ENCODE measurements around the gene GLRX3.
"Not testable (repeated sequence)": the region's sequence is repeated elsewhere in the genome, so short reads cannot be mapped to it uniquely, and the experiment has no call there.

Gene GLRX3

GRCh38 chr10:130112821-130113220 is 23.4 kb upstream of the GLRX3 start:
- Histone ChIP-seq H3K4me3 (ENCODE audit: low read depth, low read length) (no peak overlapping the region), H3K27ac (ENCODE audit: low read depth, low read length) (no peak overlapping the region), H3K27me3 (ENCODE audit: insufficient read depth, low read length) (no peaks in the 10 kb centered on the region), H3K79me2 (ENCODE audit: control insufficient read depth, insufficient read depth, low read length, unreplicated experiment) (peaks cover 15% of the 10 kb centered on the region), H2AFZ (ENCODE audit: low read length, unreplicated experiment) (no peak overlapping the region), H3K36me3 (ENCODE audit: insufficient read depth, low read length) (no peaks in the 10 kb centered on the region), H3K4me1 (ENCODE audit: control insufficient read depth, insufficient read depth, low read length, unreplicated experiment) (peaks cover 9% of the 10 kb centered on the region)

- not testable (repeated sequence) for H3K27me3 ChIP-seq (ENCODE audit: insufficient read depth, low read length); H3K4me3 ChIP-seq (ENCODE audit: low read depth, low read length); H3K79me2 ChIP-seq (ENCODE audit: control insufficient read depth, insufficient read depth, low read length, unreplicated experiment); H3K36me3 ChIP-seq (ENCODE audit: insufficient read depth, low read length); H2AFZ ChIP-seq (ENCODE audit: low read length, unreplicated experiment); H3K4me1 ChIP-seq (ENCODE audit: control insufficient read depth, insufficient read depth, low read length, unreplicated experiment); H3K27ac ChIP-seq (ENCODE audit: low read depth, low read length)
Measured at GRCh38 chr10:130116942-130117341, 19.2 kb upstream of the GLRX3 start.

DNA sequence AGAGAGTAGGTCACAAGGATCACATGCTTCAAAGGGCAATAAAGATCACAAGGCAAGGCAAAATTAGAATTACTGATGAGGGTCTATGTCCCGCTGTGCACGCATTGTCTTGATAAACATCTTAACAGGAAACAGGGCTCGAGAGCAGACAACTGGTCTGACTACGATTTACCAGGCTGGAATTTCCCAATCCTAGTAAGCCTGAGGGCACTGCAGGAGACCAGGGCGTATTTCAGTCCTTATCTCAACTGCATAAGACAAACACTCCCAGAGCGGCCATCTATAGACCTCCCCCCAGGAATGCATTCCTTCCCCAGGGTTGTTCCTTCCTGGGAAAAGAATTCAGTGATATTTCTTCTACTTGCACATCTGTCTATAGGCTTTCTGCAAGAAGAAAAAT is 18.7 kb upstream of the GLRX3 start:
- H3K27me3 ChIP-seq (ENCODE audit: insufficient read depth, low read length); H2AFZ ChIP-seq (ENCODE audit: low read length, unreplicated experiment); H3K4me1 ChIP-seq (ENCODE audit: control insufficient read depth, insufficient read depth, low read length, unreplicated experiment); H3K4me3 ChIP-seq (ENCODE audit: low read depth, low read length); H3K27ac ChIP-seq (ENCODE audit: low read depth, low read length); H3K36me3 ChIP-seq (ENCODE audit: insufficient read depth, low read length); H3K79me2 ChIP-seq (ENCODE audit: control insufficient read depth, insufficient read depth, low read length, unreplicated experiment): not testable (repeated sequence)

- Histone ChIP-seq H3K4me3 (ENCODE audit: low read depth, low read length) (no peak overlapping the region), H3K27ac (ENCODE audit: low read depth, low read length) (no peak overlapping the region), H3K4me1 (ENCODE audit: control insufficient read depth, insufficient read depth, low read length, unreplicated experiment) (no peaks in the 10 kb centered on the region), H3K36me3 (ENCODE audit: insufficient read depth, low read length) (no peaks in the 10 kb centered on the region), H2AFZ (ENCODE audit: low read length, unreplicated experiment) (no peak overlapping the region), H3K27me3 (ENCODE audit: insufficient read depth, low read length) (no peaks in the 10 kb centered on the region), H3K79me2 (ENCODE audit: control insufficient read depth, insufficient read depth, low read length, unreplicated experiment) (no peaks in the 10 kb centered on the region)
Measured at GRCh38 chr10:130121486-130122079, 14.6 kb upstream of the GLRX3 start.

DNA sequence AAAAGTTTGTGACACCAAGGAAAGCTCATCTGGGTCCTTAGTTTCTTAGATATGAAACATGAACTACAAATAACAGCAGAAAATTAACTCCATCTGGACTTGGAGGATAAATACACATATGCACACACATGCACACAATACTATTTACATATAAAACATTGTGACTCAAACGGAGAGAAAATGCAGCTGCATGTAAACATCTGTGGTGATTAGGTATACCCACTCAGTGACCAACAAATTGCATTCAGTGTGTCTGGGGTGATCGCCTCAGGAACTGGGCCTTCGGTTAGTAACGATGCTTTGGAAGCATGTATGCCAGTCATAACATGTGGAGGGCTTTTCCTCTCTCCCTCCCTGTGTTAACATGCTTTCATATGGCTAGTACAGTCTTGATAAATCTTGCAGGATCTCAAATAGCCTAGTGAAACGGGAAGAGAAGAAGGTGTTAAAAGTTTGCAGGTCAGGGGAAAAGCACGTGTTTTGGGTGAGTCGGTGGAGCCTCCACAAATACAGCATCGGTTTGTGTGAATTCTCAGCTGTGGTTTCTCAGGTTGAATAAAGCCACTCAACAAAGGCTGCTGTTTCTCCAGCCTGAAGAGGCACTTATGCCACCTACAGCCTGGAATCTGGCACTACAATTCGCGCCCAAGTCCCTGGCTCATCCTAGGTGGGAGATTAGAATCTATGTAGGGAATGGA is 8.7 kb upstream of the GLRX3 start:
- no peak overlapping the region for H3K4me3 ChIP-seq (ENCODE audit: low read depth, low read length)
- no peaks in the 10 kb centered on the region for H3K27me3 ChIP-seq (ENCODE audit: insufficient read depth, low read length)
- no peak overlapping the region for H3K27ac ChIP-seq (ENCODE audit: low read depth, low read length)
- H2AFZ ChIP-seq (ENCODE audit: low read length, unreplicated experiment), result peak overlapping the region; percentile 6
- H3K36me3 ChIP-seq (ENCODE audit: insufficient read depth, low read length), result no peaks in the 10 kb centered on the region
- no peaks in the 10 kb centered on the region for H3K79me2 ChIP-seq (ENCODE audit: control insufficient read depth, insufficient read depth, low read length, unreplicated experiment)
- H3K4me1 ChIP-seq (ENCODE audit: control insufficient read depth, insufficient read depth, low read length, unreplicated experiment), result peaks cover 14% of the 10 kb centered on the region

GRCh38 chr10:130128062-130128781 is 8.0 kb upstream of the GLRX3 start:
- Histone ChIP-seq H3K36me3 (ENCODE audit: insufficient read depth, low read length) (no peaks in the 10 kb centered on the region), H3K4me3 (ENCODE audit: low read depth, low read length) (no peak overlapping the region), H3K27ac (ENCODE audit: low read depth, low read length) (no peak overlapping the region), H3K27me3 (ENCODE audit: insufficient read depth, low read length) (no peaks in the 10 kb centered on the region), H3K79me2 (ENCODE audit: control insufficient read depth, insufficient read depth, low read length, unreplicated experiment) (no peaks in the 10 kb centered on the region), H2AFZ (ENCODE audit: low read length, unreplicated experiment) (peak overlapping the region; percentile 12), H3K4me1 (ENCODE audit: control insufficient read depth, insufficient read depth, low read length, unreplicated experiment) (peaks cover 14% of the 10 kb centered on the region)

DNA sequence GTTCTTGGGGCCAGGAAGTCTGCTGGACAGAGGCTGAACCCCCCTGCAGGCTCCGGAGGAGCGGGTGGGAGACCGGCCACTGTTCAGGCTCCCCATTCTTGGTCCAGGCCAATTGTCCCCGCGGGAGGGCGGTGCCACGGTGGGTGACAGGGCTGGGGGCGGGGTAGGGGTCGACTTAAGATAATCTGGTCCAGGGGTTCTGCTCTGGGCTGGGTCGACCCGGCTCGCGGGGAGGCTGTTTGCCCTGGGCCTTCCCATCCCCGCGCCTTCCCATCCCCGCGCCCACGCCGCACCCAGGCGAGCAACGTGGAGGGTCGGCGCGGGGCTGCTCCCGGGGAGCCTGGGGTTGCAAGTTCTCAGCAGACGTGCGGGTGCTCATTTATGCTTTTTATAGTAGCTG is 7.3 kb upstream of the GLRX3 start:
- H3K79me2 ChIP-seq (ENCODE audit: control insufficient read depth, insufficient read depth, low read length, unreplicated experiment), result no peaks in the 10 kb centered on the region
- H3K27me3 ChIP-seq (ENCODE audit: insufficient read depth, low read length), result no peaks in the 10 kb centered on the region
- no peak overlapping the region for H3K27ac ChIP-seq (ENCODE audit: low read depth, low read length)
- H3K4me1 ChIP-seq (ENCODE audit: control insufficient read depth, insufficient read depth, low read length, unreplicated experiment), result peaks cover 14% of the 10 kb centered on the region
- H3K36me3 ChIP-seq (ENCODE audit: insufficient read depth, low read length), result no peaks in the 10 kb centered on the region
- no peak overlapping the region for H3K4me3 ChIP-seq (ENCODE audit: low read depth, low read length)
- no peak overlapping the region for H2AFZ ChIP-seq (ENCODE audit: low read length, unreplicated experiment)

- Histone ChIP-seq H3K79me2 (ENCODE audit: control insufficient read depth, insufficient read depth, low read length, unreplicated experiment) (peaks cover 44% of the 10 kb centered on the region), H3K27ac (ENCODE audit: low read depth, low read length) (peak overlapping the region; percentile 77), H2AFZ (ENCODE audit: low read length, unreplicated experiment) (no peak overlapping the region), H3K4me3 (ENCODE audit: low read depth, low read length) (peak overlapping the region; percentile 88), H3K27me3 (ENCODE audit: insufficient read depth, low read length) (no peaks in the 10 kb centered on the region), H3K4me1 (ENCODE audit: control insufficient read depth, insufficient read depth, low read length, unreplicated experiment) (peaks cover 33% of the 10 kb centered on the region), H3K36me3 (ENCODE audit: insufficient read depth, low read length) (peaks cover 7% of the 10 kb centered on the region; the same call in 1 of the 2 replicates)
Measured at GRCh38 chr10:130135676-130136225, 440 bp upstream of the GLRX3 start.

DNA sequence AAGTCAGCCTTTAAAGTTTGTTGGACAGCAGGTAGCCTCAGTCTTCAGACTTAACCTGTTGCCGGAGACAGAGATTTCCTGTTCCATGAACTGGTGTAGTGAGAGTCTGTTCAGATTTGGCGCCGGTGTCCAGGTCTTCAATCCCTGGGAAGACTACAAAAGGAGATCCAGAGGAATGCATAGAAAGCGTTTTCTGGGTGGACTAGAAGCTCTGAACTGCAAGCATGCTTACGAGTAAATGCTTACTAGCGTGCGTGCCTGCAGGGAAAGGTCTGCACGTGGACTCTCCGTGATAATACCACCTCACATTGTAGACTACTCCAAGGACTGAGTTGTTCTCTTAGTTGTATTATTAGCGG is 878 bp downstream of the GLRX3 start:
- H3K27me3 ChIP-seq (ENCODE audit: insufficient read depth, low read length), result no peaks in the 10 kb centered on the region
- H3K79me2 ChIP-seq (ENCODE audit: control insufficient read depth, insufficient read depth, low read length, unreplicated experiment), result peaks cover 57% of the 10 kb centered on the region
- peak overlapping the region; percentile 88 for H3K4me3 ChIP-seq (ENCODE audit: low read depth, low read length)
- peaks cover 43% of the 10 kb centered on the region for H3K4me1 ChIP-seq (ENCODE audit: control insufficient read depth, insufficient read depth, low read length, unreplicated experiment)
- H3K27ac ChIP-seq (ENCODE audit: low read depth, low read length), result peak overlapping the region; percentile 77
- peaks cover 7% of the 10 kb centered on the region; the same call in 1 of the 2 replicates for H3K36me3 ChIP-seq (ENCODE audit: insufficient read depth, low read length)
- H2AFZ ChIP-seq (ENCODE audit: low read length, unreplicated experiment), result no peak overlapping the region

DNA sequence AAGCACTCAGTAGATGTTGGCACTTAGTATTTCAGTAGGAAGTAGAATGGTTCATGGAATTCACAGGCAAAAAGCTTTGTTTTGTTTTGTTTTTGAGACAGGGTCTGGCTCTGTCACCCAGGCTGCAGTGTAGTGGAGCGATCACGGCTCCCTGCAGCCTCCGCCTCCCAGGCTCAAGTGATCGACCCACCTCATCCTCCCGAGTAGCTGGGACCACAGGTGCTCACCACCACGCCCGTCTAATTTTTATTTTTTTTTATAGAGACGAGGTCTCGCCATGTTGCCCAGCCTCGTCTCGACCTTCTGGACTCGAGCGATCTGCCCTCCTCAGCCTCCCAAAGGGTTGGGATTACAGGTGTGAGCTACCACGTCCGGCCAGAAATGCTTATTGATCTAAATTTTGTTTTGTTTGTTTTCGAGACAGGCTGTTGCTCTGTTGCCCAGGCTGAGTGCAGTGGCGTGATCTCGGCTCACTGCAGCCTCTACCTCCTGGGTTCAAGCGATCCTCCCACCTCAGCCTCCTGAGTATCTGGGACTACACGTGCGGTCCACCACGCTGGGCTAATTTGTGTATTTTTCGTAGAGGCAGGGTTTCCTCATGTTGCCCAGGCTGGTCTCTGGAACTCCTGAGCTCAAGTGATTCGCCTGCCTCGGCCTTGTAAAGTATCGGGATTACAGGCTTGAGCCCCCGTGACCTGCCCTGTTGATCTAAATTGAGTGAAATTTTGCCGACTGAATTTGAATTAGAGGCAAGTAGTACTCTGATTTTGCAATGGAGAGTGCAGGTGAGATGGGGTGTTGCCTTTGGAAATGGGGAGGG is 1.7 kb downstream of the GLRX3 start:
- peaks cover 43% of the 10 kb centered on the region for H3K4me1 ChIP-seq (ENCODE audit: control insufficient read depth, insufficient read depth, low read length, unreplicated experiment)
- H3K27me3 ChIP-seq (ENCODE audit: insufficient read depth, low read length), result no peaks in the 10 kb centered on the region
- H3K4me3 ChIP-seq (ENCODE audit: low read depth, low read length), result peak overlapping the region; percentile 88
- peak overlapping the region; percentile 77 for H3K27ac ChIP-seq (ENCODE audit: low read depth, low read length)
- peaks cover 65% of the 10 kb centered on the region for H3K79me2 ChIP-seq (ENCODE audit: control insufficient read depth, insufficient read depth, low read length, unreplicated experiment)
- H3K36me3 ChIP-seq (ENCODE audit: insufficient read depth, low read length), result peaks cover 7% of the 10 kb centered on the region; the same call in 1 of the 2 replicates
- H2AFZ ChIP-seq (ENCODE audit: low read length, unreplicated experiment), result no peak overlapping the region
